CD4-positive, alpha-beta T cell treated with Interleukin-4 for 1 hour (primary cell): Measurements from ENCODE around the gene IGFBP1.
"Not testable (repeated sequence)": the region's sequence is repeated elsewhere in the genome, so short reads cannot be mapped to it uniquely, and the experiment has no call there.

ENCODE experiments used
- DNase-seq, 2 donors: peaks; one replicate each; pipeline ENCODE4 v3.0.0-alpha.2; 2020 to 2022

The IGFBP1 gene

GRCh38 chr7:45888185-45888992 is at the start of gene IGFBP1:
IGFBP1 (plus strand) TSS chr7:45888488; CDS start chr7:45888653, 165 bp downstream.
- no peak for DNase-seq

GRCh38 chr7:45838852-45839251 is 49.4 kb upstream of the IGFBP1 start:
- DNase-seq, result not testable (repeated sequence)

- not testable (repeated sequence) for DNase-seq
Observed at GRCh38 chr7:45841926-45842717, 46.2 kb upstream of the IGFBP1 start.

GRCh38 chr7:45846536-45846935 is 41.8 kb upstream of the IGFBP1 start:
- DNase-seq, result not testable (repeated sequence)

GRCh38 chr7:45848734-45849133 is 39.6 kb upstream of the IGFBP1 start:
- not testable (repeated sequence) for DNase-seq

GRCh38 chr7:45852984-45853383 is 35.3 kb upstream of the IGFBP1 start:
- not testable (repeated sequence) for DNase-seq

GRCh38 chr7:45853491-45853890 is 34.8 kb upstream of the IGFBP1 start:
- DNase-seq, result not testable (repeated sequence)

GRCh38 chr7:45855680-45856079 is 32.6 kb upstream of the IGFBP1 start:
- not testable (repeated sequence) for DNase-seq

GRCh38 chr7:45856888-45857287 is 31.4 kb upstream of the IGFBP1 start:
- DNase-seq, result not testable (repeated sequence)

GRCh38 chr7:45863715-45864114 is 24.6 kb upstream of the IGFBP1 start:
- DNase-seq, result no peak

- no peak for DNase-seq
Observed at GRCh38 chr7:45865594-45866410, 22.5 kb upstream of the IGFBP1 start.

GRCh38 chr7:45867471-45867870 is 20.8 kb upstream of the IGFBP1 start:
- no peak for DNase-seq

GRCh38 chr7:45869426-45869825 is 18.9 kb upstream of the IGFBP1 start:
- no peak for DNase-seq

GRCh38 chr7:45872116-45873034 is 15.9 kb upstream of the IGFBP1 start:
- no peak for DNase-seq

- no peak for DNase-seq
Observed at GRCh38 chr7:45873035-45873354, 15.3 kb upstream of the IGFBP1 start, which contains the start of gene CCDC201. CCDC201 (minus strand) TSS chr7:45873082; CDS start chr7:45873007, 75 bp downstream.

GRCh38 chr7:45873355-45873754 is 14.9 kb upstream of the IGFBP1 start:
- no peak for DNase-seq

- DNase-seq, result no peak
Observed at GRCh38 chr7:45874408-45875131, 13.7 kb upstream of the IGFBP1 start.

GRCh38 chr7:45876519-45876918 is 11.8 kb upstream of the IGFBP1 start:
- DNase-seq, result no peak

- no peak for DNase-seq
Observed at GRCh38 chr7:45878457-45879144, 9.7 kb upstream of the IGFBP1 start.

- DNase-seq, result no peak
Observed at GRCh38 chr7:45880433-45880860, 7.8 kb upstream of the IGFBP1 start.
